Measurements from ENCODE around the gene KIF26A.

KIF26A gene

GRCh38 chr14:104158827-104159798 is 20.7 kb downstream of the KIF26A start:
- DNase-seq (ENCODE audit: low read depth): no peak

GRCh38 chr14:104159990-104160389 is 21.6 kb downstream of the KIF26A start:
- DNase-seq (ENCODE audit: low read depth): no peak

GRCh38 chr14:104161602-104162367 is 23.4 kb downstream of the KIF26A start:
- DNase-seq (ENCODE audit: low read depth): no peak

- no peak for DNase-seq (ENCODE audit: low read depth)
Measured at GRCh38 chr14:104162495-104162894, 24.1 kb downstream of the KIF26A start.

DNA sequence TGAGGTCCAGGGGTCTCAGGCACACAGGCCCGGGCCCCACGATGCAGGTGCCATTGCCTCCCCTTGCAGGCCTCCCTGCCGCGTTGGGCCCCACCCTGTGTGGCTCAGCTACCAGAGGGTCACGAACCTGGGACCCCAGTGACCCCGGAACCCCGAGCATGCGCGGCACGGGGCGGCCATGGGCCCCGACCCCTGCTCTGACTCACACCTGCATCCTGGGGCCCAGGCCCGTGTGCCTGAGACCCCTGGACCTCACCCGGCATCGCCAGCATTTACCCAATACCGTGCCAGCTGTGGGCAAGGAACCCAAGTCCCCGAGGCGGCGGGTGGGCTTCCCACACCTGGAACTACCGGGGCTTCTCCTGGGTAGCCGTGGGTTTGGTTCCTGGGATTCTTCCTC is 25.2 kb downstream of the KIF26A start:
- DNase-seq (ENCODE audit: low read depth): no peak

GRCh38 chr14:104164041-104164440 is 25.7 kb downstream of the KIF26A start:
- DNase-seq (ENCODE audit: low read depth): no peak

- no peak for DNase-seq (ENCODE audit: low read depth)
Measured at GRCh38 chr14:104164512-104164911, 26.1 kb downstream of the KIF26A start.

GRCh38 chr14:104166698-104167097 is 28.3 kb downstream of the KIF26A start:
- DNase-seq (ENCODE audit: low read depth): no peak

DNA sequence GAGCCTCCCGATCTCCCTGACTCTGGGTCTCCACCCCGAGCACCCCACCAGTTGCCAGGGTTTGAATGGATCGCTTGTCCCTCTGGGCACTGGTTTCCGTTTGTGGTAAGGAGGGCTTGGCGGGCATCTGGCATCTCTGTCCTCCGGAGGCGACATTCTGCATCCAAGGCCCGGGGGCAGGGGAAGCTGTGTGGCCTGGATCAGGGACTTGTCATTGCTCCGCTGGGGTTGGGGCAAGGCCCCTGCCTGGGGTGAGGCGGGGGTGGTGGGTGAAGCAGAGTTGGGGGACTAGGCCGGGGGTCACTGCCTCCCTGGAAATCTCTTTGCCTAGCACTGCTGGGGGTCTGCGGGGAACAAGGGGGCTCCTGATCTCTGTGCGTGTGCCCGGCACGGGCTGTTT is 30.2 kb downstream of the KIF26A start:
- no peak for DNase-seq (ENCODE audit: low read depth)

GRCh38 chr14:104169005-104169698 is 30.8 kb downstream of the KIF26A start:
- DNase-seq (ENCODE audit: low read depth): no peak

DNA sequence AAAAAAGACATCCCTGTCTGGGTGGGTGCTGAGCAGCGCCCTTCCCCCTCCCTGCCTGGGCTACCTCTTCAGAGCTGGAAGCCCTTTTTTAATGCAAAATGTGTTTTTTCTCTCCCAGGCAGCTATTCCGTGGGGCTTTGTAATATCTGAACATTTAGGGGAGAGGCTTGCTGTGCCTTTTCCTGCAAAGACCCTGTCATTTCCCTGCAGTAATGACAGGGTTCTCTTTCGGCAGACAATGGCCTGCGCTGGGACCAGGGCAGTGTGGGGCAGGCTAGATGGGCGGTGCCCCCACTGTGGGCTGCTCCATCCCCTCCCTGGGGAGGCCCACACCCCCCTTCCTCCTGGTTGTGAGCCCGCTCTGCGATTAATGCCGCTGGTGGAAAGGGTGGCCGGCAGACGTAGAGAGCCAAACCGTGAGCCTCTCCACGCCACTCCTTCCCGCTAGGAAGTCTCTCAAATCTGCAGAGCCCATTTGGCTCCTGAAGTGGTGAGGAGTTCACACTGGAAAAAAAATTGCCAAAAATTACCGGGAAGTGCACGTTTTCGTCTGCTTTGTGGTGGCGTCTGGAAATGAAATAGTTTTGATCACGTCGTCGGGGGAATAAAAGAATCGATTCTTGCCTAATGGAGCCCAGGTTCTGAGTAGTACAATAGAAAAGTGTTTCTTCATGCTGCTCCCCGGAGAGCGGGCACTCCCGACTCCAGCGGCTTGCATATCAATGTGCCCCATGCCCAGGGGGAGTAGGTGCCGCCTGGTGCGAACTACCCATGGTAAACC is 31.5 kb downstream of the KIF26A start:
- DNase-seq (ENCODE audit: low read depth): no peak

DNA sequence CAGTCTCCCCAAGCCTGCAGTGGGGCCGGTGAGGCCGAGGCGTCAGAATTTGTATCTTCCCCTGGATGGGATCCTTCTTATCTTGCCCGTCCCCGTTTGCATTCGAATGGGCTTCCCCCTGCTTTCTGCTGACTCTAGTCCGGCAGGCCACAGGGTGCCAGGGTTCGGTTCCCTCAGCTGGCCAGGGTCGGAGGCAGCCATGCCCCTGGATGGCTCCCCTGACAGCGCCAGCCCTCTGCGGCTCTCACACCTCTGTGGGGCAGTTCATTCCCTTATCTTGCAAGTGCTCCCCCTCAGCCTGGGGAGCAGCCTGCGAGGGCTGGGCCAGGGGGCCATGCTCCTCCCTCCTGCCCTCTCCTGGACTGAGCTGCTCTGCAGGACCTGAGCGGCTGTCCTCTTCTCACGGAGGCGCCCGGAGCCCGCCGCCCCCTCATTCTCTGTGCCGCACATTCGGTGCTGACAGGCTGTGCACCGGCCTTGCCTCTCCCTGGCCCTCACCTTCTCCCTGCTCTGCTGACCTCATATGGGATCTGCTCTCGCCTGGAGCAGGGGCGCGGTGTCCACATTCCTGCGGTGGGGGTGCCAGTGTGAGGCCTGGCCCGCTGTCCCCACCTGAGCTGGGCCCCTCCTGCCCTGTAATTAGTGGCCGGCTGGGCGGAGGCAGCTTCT is 32.8 kb downstream of the KIF26A start:
- DNase-seq (ENCODE audit: low read depth): no peak

DNA sequence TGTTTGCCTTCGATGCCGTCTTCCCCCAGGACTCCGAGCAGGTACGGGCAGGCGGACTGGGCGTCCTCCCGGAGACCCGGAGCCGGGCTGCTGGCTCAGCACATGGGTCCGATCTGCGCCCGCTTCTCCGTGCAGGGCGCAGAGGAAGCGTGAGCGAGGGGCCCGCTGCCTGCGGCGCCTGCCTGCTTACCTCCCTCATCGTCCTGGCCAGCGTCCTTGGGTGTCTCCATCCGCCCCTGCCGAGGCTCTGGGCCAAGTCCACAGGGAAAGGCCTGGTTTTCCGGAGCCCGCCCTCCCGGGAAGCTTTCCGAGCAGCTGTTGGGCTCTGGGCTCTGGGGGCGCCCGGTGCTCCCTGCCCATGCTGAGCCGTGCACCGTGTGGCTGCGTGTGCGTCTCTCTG is 33.5 kb downstream of the KIF26A start:
- no peak for DNase-seq (ENCODE audit: low read depth)

- DNase-seq (ENCODE audit: low read depth): no peak
Measured at GRCh38 chr14:104172349-104172748, 34.0 kb downstream of the KIF26A start.

GRCh38 chr14:104172880-104173279 is 34.5 kb downstream of the KIF26A start:
- DNase-seq (ENCODE audit: low read depth): no peak

- no peak for DNase-seq (ENCODE audit: low read depth)
Measured at GRCh38 chr14:104174051-104174450, 35.7 kb downstream of the KIF26A start.

DNA sequence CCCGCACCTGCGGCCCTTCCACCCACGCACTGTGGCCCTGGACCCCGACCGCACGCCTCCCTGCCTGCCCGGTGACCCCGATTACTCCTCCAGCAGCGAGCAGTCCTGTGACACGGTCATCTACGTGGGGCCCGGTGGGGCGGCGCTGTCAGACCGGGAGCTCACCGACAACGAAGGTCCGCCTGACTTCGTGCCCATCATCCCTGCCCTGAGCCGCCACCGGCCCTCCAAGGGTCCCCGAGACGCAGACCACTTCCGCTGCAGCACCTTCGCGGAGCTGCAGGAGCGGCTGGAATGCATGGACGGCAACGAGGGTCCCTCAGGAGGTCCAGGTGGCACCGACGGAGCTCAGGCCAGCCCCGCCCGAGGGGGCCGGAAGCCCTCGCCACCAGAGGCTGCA is 36.7 kb downstream of the KIF26A start:
- DNase-seq (ENCODE audit: low read depth): no peak

DNA sequence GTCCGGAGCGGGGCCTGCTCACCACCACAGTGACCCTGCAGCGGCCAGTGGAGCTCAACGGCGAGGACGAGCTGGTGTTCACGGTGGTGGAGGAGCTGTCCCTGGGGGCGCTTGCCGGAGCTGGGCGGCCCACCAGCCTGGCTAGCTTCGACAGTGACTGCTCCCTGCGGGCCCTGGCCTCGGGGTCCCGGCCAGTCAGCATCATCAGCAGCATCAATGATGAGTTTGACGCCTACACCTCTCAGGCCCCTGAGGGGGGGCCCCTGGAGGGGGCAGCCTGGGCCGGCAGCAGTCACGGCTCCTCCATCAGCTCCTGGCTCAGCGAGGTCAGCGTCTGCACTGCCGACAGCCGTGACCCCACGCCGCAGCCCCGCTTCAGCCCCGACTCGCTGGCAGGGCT is 37.4 kb downstream of the KIF26A start:
- DNase-seq (ENCODE audit: low read depth): no peak

DNA sequence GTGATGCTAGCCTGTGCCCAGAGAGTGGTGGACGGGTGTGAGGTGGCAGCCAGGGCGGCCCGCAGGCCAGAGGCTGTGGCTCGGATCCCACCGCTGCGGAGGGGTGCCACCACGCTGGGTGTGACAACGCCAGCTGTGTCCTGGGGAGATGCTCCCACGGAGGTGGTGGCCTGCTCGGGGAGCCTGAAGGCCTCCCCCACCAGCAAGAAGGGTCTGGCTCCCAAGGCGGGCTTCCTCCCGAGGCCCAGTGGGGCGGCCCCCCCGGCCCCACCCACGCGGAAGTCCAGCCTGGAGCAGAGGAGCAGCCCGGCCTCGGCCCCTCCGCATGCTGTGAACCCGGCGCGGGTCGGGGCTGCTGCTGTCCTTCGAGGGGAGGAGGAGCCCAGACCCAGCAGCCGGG is 38.2 kb downstream of the KIF26A start:
- no peak for DNase-seq (ENCODE audit: low read depth)

DNA sequence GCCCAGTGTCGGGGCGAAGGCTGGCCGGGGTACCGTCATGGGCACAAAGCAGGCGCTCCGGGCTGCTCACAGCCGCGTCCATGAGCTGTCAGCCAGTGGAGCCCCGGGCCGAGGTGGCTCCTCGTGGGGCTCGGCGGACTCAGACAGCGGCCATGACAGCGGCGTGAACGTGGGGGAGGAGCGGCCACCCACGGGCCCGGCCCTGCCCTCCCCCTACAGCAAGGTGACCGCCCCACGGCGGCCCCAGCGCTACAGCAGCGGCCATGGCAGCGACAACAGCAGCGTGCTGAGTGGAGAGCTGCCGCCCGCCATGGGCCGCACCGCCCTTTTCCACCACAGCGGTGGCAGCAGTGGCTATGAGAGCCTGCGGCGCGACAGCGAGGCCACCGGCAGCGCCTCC is 39.0 kb downstream of the KIF26A start:
- no peak for DNase-seq (ENCODE audit: low read depth)

DNA sequence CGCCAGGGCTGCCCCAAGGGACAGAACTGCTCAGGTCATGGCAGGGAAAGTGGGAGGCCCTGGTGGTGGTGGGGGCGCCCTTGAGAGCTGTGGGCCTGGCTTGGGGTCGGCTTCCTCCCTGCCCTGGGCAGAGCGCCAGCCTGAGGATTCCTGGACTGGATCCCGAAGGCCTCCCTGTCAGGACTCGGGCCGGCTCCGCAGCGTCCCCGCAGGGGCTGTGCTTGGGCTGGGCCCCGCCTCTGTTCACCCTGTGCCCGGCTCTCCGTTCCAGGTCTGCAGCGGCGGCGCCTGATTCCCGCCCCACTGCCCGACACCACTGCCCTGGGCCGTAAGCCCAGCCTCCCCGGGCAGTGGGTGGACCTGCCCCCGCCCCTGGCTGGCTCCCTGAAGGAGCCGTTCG is 39.9 kb downstream of the KIF26A start:
- DNase-seq (ENCODE audit: low read depth): no peak
